Right lobe of liver (tissue), 6 donors: ENCODE measurements around the gene ACSBG1. TPM values are rescaled to one million over a fixed set of nuclear protein-coding genes. Genes with fewer than 3 reads are reported as not detected.
"Not testable (repeated sequence)": the region's sequence is repeated elsewhere in the genome, so short reads cannot be mapped to it uniquely, and the experiment has no call there.

ENCODE experiments used
- ATAC-seq, 4 donors: fragments of 200-7000 bp; cut with Tn5 transposase; one replicate each; pipeline ENCODE4 v1.9.1; 2020; ENCODE audit warnings: mild to moderate bottlenecking in 4 of 4, moderate library complexity in 4 of 4
- DNase-seq, 3 donors: peaks; one replicate each; pipeline ENCODE4 v3.0.0-alpha.2; 2020
- H3K27ac ChIP-seq, 3 donors: fragments of 200-600 bp; one replicate each; pipeline ENCODE4 v1.8.0; 2022
- H3K27me3 ChIP-seq, 2 donors: fragments of 200-600 bp; one replicate each; pipeline ENCODE4 v1.8.0; 2022
- H3K36me3 ChIP-seq, 4 donors: fragments of 200-600 bp; sonication (generic) in 1 of 4; one replicate each; pipeline versions ENCODE4 v1.5.1 to v1.8.0; 2017 to 2022; ENCODE audit warnings: control low read depth in 1 of 4
- H3K4me1 ChIP-seq, 4 donors: fragments of 200-600 bp; sonication (generic) in 1 of 4; one replicate each; pipeline versions ENCODE4 v1.5.1 to v1.8.0; 2017 to 2022; ENCODE audit warnings: control low read depth in 1 of 4
- H3K4me3 ChIP-seq, 3 donors: fragments of 200-600 bp; one replicate each; pipeline ENCODE4 v1.8.0; 2022
- H3K9me3 ChIP-seq, 4 donors: fragments of 200-600 bp; sonication (generic) in 1 of 4; one replicate each; pipeline versions ENCODE4 v1.5.1 to v1.8.0; 2017 to 2022; ENCODE audit warnings: control low read depth in 1 of 4
- CTCF ChIP-seq, 4 donors: fragments of 200-600 bp in 3 of 4; fragments of 450-650 bp in 1 of 4; IDR thresholded peaks; one replicate each; pipeline versions ENCODE4 v1.5.1 to v1.8.0; 2016 to 2022; ENCODE audit warnings: antibody characterized with exemption in 4 of 4, mild to moderate bottlenecking in 2 of 4
- POLR2A ChIP-seq: fragments of 450-650 bp; IDR thresholded peaks from one replicate; pipeline ENCODE4 v1.6.1; 2017; ENCODE audit warnings: antibody characterized with exemption, mild to moderate bottlenecking
- WGBS: methylation state at CpG from one replicate; pipeline ENCODE4 v1.1.6; 2018; ENCODE audit warnings: low coverage, low lambda C conversion rate; ENCODE audit not compliant: insufficient coverage; ENCODE audit errors: missing lambda C conversion rate; 5-methylcytosine and 5-hydroxymethylcytosine counted together
- intact Hi-C, 2 donors: fragments of 100-400 bp; cut with DNase I; formaldehyde crosslinking; loops; one replicate each; pipeline versions ENCODE4 v1.11.2 to v1.14.1; 2022
- total RNA-seq, 6 experiments: library from RNA; depleted of rRNA in 2 of 6; stranded (reverse); fragments of >200 nt in 2 of 6; fragmentation: NEBNext Ultra II Directional in 3 of 6; extraction: Animal tissue kit (Norgen Biotek cat#: 25700) in 3 of 6; gene quantifications; one replicate each; pipeline versions ENCODE4 v1.1.0 to v1.2.4, GENCODE V29; 2016 to 2023
- donor health status: DM: no; HTN: yes; CAD: no.
- donor health status: DM: no; HTN: no; CAD: no.
- donor health status: DM: no; HTN: no; CAD: no.
- donor health status: DM: no; HTN: yes; CAD: no.
- donor health status: DM: no; HTN: yes; CAD: no.

The ACSBG1 gene
- total RNA-seq, 6 experiments from 2014 or later = not detected

DNA sequence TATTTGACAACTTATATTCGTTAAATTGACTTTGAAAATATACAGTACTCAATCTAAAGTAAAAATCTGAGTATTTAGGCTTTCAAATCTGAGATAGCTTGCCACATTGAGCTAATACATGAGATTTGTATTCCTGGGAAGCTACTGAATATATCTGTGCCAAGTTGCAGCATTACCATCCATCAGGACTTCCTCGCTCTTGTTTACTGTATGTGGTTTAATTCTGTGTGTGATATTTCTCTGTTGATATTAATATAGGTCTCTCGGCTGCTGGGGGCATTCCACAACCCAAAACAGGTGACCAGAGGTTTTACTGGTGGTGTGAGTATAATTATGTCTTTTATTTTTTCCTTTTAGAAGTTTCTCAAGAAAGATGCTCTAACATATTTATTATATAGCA, 79.4 kb downstream of the ACSBG1 start:
- H3K9me3 ChIP-seq = no peaks in the 10 kb centered on the region
- no peak overlapping the region for H3K4me3 ChIP-seq
- H3K4me1 ChIP-seq = peaks cover 0 to 7% (median 2%) of the 10 kb centered on the region in 4 donors
- DNase-seq (no peak), ATAC-seq (no peak)
- intact Hi-C loops = no loop called here
- peaks cover 0 to 24% (median 5%) of the 10 kb centered on the region in 4 donors for H3K36me3 ChIP-seq
- TF ChIP-seq CTCF (IDR thresholded peaks at IDR 0.05) (no peak), POLR2A (no peak)
- no peak overlapping the region for H3K27ac ChIP-seq
- H3K27me3 ChIP-seq = no peaks in the 10 kb centered on the region
- WGBS = 78% methylated on average over 3 of the region's 3 CpGs

GRCh38 chr15:78151075-78151474, 83.3 kb downstream of the ACSBG1 start:
- 100% methylated on average over 3 of the region's 8 CpGs for WGBS
- ATAC-seq, H3K4me3 ChIP-seq, H3K27me3 ChIP-seq, H3K9me3 ChIP-seq, H3K27ac ChIP-seq, DNase-seq, H3K36me3 ChIP-seq, intact Hi-C loops: not testable (repeated sequence)
- peaks cover 0 to 15% (median 4%) of the 10 kb centered on the region in 4 donors for H3K4me1 ChIP-seq

- DNase-seq = no peak
- peak overlapping the region; percentile 52 to 70 (median 57) for H3K27ac ChIP-seq
- TF ChIP-seq CTCF (IDR thresholded peaks at IDR 0.05) (no peak), POLR2A (no peak)
- no peaks in the 10 kb centered on the region for H3K36me3 ChIP-seq
- H3K4me3 ChIP-seq = peak overlapping the region; percentile 90 to 94 (median 92)
- 16% methylated on average over 9 of the region's 20 CpGs for WGBS
- H3K4me1 ChIP-seq = peaks cover 0 to 15% (median 4%) of the 10 kb centered on the region in 4 donors
- H3K27me3 ChIP-seq = no peaks in the 10 kb centered on the region
- H3K9me3 ChIP-seq = no peaks in the 10 kb centered on the region
- ATAC-seq = no peak
- intact Hi-C loops = no loop called here
These were observed 84.3 kb downstream of the ACSBG1 start for GRCh38 chr15:78149805-78150751.

DNA sequence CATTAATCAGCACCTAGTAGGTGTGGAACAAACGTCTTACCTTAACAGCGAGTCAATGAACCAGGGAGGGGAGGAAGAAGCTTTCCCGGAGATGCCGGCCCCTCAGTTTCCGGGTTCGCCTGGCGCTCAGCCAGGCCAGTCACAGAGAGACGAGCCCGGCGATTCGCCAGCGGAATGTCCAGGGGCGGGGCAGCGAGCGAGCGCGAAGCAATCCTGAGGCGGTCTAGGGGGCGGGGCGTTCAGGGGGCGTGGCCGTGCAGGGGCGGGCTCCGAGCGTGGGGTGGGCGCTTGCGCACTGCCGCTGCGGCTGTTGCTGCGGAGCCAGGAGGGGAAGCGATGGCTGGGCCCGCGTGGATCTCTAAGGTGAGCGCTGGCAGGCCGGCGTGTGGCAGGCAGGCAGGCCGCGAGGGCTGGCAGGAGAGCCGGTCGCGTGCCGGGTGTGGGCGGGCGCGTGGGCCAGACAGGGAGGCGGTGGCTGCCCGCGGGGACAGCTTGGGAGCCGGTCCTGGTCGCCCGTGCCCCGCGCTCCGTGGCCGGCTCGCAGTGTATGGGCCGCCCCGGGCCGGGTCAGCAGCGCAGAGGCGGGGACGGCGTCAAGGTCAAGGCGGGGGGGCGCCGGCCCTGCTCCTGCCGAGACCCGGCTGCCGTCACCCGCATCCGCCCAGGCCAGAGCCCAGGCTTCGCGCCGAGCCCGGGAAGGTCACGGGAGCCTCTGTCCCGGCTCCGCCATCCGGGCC, 85.1 kb downstream of the ACSBG1 start, which contains the start of gene IDH3A:
IDH3A (plus strand) TSS at position 295 of the 737 bp plus-strand sequence; CDS start at position 337, 42 bp downstream.
- H3K27ac ChIP-seq = peak within 1 kb of the TSS; percentile 52 to 70 (median 57)
- intact Hi-C loops = no loop called here
- peak; percentile 85 for TF ChIP-seq POLR2A
- no peak for TF ChIP-seq CTCF (IDR thresholded peaks at IDR 0.05)
- ATAC-seq (peak; percentile 99), DNase-seq (peak; percentile 100)
- 0% methylated on average over 4 of the region's 79 CpGs for WGBS
- no peaks in the 10 kb centered on the region for H3K27me3 ChIP-seq
- no peaks in the 10 kb centered on the region for H3K9me3 ChIP-seq
- peaks cover 0 to 15% (median 4%) of the 10 kb centered on the region in 4 donors for H3K4me1 ChIP-seq
- no peaks in the 10 kb centered on the region for H3K36me3 ChIP-seq
- peak within 1 kb of the TSS; percentile 90 to 94 (median 92) for H3K4me3 ChIP-seq
